Progenitor cell of endocrine pancreas (in vitro differentiated cells): ENCODE data around the gene HSPA9. TPM values are rescaled to one million over a fixed set of nuclear protein-coding genes. Genes with fewer than 3 reads are reported as not detected.

ENCODE experiments used
- DNase-seq: peaks from one replicate; pipeline ENCODE4 v3.0.0; 2021; ENCODE audit warnings: low spot score; ENCODE audit not compliant: unreplicated experiment
- H3K27ac Mint-ChIP-seq: 2 replicates; pipeline ENCODE4 v1.8.0; 2021; ENCODE audit warnings: mild to moderate bottlenecking, moderate library complexity, mixed read lengths
- H3K27me3 Mint-ChIP-seq: 2 replicates; pipeline ENCODE4 v1.8.0; 2021; ENCODE audit warnings: mixed read lengths
- H3K36me3 Mint-ChIP-seq: 2 replicates; pipeline ENCODE4 v1.8.0; 2022; ENCODE audit warnings: mixed read lengths; ENCODE audit not compliant: insufficient read depth
- H3K4me1 Mint-ChIP-seq: 2 replicates; pipeline ENCODE4 v1.8.0; 2021; ENCODE audit warnings: low read depth, mixed read lengths
- H3K4me3 Mint-ChIP-seq: 2 replicates; pipeline ENCODE4 v1.8.0; 2021; ENCODE audit warnings: low read depth, mild to moderate bottlenecking, moderate library complexity, mixed read lengths
- H3K9me3 Mint-ChIP-seq: 2 replicates; pipeline ENCODE4 v1.8.0; 2021; ENCODE audit warnings: low read depth, mixed read lengths
- total RNA-seq: library from RNA; stranded (reverse); gene quantifications from 2 replicates; pipeline ENCODE4 v1.2.1, GENCODE V29; 2021
- TF ChIP-seq, protein P1 (sequence below): fragments of 200-600 bp; sonication (generic); IDR thresholded peaks from one replicate; pipeline ENCODE4 v1.5.0; 2021; ENCODE audit warnings: antibody characterized with exemption, mild to moderate bottlenecking; ENCODE audit not compliant: unreplicated experiment

Gene HSPA9
- total RNA-seq, 1 donor from 2014 or later: 174 TPM

DNA sequence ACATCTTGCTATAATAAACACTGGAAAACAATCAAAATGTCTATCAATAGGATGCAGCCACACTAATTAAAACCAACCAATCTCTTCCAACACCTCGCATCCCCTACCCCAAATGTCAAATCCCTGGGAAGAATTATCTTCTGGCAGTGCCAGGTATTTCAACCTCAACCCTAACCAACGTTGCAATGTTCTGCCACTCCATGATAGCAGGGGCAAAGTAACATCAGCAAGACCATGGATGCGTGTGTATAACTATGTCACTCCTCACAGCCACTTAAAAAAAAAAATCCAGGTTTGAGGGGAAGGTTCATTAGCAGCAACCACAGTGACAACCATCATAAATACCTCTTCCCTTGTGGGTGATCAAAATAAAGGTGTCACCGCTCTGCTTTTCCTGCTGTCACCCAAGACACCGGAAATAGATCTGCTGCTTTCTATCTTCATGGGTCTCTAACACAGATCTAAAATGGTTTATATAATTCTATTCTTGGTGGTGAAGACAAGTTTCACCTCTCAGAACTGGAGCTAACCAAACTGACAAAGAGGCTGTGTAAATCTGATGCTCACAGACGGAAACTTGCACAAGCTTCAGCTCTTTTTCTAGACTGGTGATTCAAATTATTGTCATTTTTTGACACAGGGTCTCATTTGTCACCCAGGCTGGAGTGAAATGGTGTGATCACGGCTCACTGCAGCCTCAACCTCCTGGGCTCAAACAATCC, 9.9 kb downstream of the HSPA9 start:
- DNase-seq: no peak
- Mint-ChIP-seq H3K27me3 (no peaks in the 10 kb centered on the region), H3K9me3 (no peaks in the 10 kb centered on the region), H3K4me1 (no peaks in the 10 kb centered on the region), H3K36me3 (peaks cover 37% of the 10 kb centered on the region), H3K27ac (no peak overlapping the region), H3K4me3 (no peak overlapping the region)
- TF ChIP-seq, protein P1, sequence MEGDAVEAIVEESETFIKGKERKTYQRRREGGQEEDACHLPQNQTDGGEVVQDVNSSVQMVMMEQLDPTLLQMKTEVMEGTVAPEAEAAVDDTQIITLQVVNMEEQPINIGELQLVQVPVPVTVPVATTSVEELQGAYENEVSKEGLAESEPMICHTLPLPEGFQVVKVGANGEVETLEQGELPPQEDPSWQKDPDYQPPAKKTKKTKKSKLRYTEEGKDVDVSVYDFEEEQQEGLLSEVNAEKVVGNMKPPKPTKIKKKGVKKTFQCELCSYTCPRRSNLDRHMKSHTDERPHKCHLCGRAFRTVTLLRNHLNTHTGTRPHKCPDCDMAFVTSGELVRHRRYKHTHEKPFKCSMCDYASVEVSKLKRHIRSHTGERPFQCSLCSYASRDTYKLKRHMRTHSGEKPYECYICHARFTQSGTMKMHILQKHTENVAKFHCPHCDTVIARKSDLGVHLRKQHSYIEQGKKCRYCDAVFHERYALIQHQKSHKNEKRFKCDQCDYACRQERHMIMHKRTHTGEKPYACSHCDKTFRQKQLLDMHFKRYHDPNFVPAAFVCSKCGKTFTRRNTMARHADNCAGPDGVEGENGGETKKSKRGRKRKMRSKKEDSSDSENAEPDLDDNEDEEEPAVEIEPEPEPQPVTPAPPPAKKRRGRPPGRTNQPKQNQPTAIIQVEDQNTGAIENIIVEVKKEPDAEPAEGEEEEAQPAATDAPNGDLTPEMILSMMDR: no peak

DNA sequence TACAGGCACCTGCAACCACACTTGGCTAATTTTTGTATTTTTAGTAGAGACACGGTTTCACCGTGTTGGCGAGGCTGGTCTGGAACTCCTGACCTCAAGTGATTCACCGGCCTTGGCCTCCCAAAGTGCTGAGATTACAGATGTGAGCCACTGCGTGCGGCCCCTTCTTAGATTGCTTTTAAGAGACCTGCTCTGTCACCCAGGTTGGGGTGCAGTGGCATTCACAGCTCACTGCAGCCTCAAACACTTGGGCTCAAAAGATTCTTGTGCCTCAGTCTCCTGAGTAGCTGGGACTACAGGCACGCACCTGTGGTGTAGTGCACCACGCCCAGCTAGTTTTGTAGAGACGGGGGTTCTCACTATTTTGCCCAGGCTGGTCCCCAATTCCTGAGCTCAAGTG, 11.0 kb downstream of the HSPA9 start:
- no peaks in the 10 kb centered on the region for H3K9me3 Mint-ChIP-seq
- H3K36me3 Mint-ChIP-seq: peaks cover 44% of the 10 kb centered on the region
- H3K4me1 Mint-ChIP-seq: no peaks in the 10 kb centered on the region
- H3K27me3 Mint-ChIP-seq: no peaks in the 10 kb centered on the region
- H3K27ac Mint-ChIP-seq: no peak overlapping the region
- TF ChIP-seq, protein P1: no peak
- DNase-seq: no peak
- no peak overlapping the region for H3K4me3 Mint-ChIP-seq

DNA sequence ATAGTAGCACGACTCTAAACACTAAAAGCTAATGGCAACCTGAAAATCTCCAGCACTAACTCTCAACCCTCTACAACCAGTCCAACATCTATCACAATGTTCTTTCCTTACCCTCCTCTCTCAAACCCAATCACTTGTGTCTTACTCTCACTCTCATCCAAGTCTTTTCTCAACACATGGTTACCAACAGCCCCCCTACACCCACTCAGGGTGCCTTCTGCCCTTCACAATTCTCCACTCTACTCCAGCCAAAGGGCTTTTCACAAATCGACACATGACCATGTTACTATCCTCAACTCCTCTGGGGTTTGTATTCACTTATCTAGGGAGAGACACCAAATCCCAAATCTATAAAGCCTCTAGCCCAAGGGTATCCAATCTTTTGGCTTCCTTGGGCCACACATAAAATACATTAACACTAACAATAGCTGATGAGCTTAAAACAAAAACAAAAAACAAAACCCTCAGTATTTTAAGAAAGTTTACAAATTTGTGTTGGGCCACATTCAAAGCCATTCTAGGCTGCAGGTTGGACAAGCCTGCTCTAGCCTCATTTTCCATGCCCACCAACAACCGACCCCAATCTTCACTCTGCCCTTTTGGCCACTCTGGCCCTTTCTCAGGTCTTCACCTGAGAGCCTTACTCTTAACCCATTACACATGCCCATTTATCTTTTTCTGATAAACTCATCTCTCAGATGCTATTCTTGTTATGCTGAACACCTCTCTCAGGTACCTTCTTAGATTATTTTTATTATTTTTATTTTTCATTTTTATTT, 11.7 kb downstream of the HSPA9 start:
- H3K36me3 Mint-ChIP-seq: peaks cover 41% of the 10 kb centered on the region
- TF ChIP-seq, protein P1: no peak
- no peaks in the 10 kb centered on the region for H3K27me3 Mint-ChIP-seq
- DNase-seq: no peak
- no peak overlapping the region for H3K4me3 Mint-ChIP-seq
- no peaks in the 10 kb centered on the region for H3K4me1 Mint-ChIP-seq
- peak overlapping the region; percentile 46 for H3K27ac Mint-ChIP-seq
- H3K9me3 Mint-ChIP-seq: no peaks in the 10 kb centered on the region

DNA sequence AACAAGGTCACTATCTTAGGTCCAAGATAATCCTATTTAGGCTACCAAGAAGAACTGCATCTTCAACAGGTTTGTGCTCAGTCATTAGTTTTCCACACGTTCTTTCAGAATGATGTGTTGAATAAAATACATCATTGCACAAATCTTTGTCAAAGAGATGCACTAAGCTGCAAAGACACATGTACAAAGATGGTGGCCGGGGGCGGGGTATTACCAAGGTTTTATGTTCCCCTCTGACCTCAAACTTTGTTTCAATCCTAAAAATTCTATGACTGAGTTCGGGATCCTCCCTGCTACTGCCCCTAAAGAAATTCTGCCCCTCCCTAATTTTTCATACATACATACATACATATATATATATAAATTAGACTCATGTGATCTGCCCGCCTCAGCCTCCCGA, 14.2 kb downstream of the HSPA9 start:
- TF ChIP-seq, protein P1: no peak
- no peaks in the 10 kb centered on the region for H3K4me1 Mint-ChIP-seq
- H3K36me3 Mint-ChIP-seq: peaks cover 40% of the 10 kb centered on the region
- no peaks in the 10 kb centered on the region for H3K9me3 Mint-ChIP-seq
- no peak overlapping the region for H3K4me3 Mint-ChIP-seq
- no peak for DNase-seq
- no peaks in the 10 kb centered on the region for H3K27me3 Mint-ChIP-seq
- no peak overlapping the region for H3K27ac Mint-ChIP-seq

DNA sequence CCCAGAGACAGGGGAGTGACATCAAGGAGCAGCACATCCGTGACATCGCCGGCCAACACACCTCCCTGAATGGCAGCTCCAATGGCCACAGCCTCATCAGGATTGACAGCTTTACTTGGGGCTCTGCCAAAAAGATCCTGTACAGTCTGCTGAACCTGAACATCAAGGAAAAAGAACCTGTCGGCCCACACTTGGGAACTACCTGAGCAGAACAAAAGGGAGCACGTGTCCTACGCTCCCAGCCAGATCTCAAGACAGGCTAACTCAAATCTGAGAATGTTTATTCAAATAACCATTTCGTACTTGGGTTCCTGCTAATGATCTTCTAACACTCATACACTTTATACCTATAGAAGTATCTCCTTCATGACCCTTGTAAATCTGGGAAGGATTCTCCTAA, 15.3 kb downstream of the HSPA9 start:
- TF ChIP-seq, protein P1: no peak
- H3K4me1 Mint-ChIP-seq: no peaks in the 10 kb centered on the region
- no peaks in the 10 kb centered on the region for H3K9me3 Mint-ChIP-seq
- H3K27me3 Mint-ChIP-seq: no peaks in the 10 kb centered on the region
- no peak for DNase-seq
- peaks cover 41% of the 10 kb centered on the region for H3K36me3 Mint-ChIP-seq
- H3K4me3 Mint-ChIP-seq: no peak overlapping the region
- peak overlapping the region; percentile 73 for H3K27ac Mint-ChIP-seq
